GM19035 (cell line): ENCODE data around the gene ATP13A2.
"Not testable (repeated sequence)": the region's sequence is repeated elsewhere in the genome, so short reads cannot be mapped to it uniquely, and the experiment has no call there.

Source experiments
- ATAC-seq: cut with Tn5 transposase; IDR thresholded peaks from one replicate; pipeline ENCODE4 v1.9.1; 2021; ENCODE audit not compliant: unreplicated experiment

Gene ATP13A2

DNA sequence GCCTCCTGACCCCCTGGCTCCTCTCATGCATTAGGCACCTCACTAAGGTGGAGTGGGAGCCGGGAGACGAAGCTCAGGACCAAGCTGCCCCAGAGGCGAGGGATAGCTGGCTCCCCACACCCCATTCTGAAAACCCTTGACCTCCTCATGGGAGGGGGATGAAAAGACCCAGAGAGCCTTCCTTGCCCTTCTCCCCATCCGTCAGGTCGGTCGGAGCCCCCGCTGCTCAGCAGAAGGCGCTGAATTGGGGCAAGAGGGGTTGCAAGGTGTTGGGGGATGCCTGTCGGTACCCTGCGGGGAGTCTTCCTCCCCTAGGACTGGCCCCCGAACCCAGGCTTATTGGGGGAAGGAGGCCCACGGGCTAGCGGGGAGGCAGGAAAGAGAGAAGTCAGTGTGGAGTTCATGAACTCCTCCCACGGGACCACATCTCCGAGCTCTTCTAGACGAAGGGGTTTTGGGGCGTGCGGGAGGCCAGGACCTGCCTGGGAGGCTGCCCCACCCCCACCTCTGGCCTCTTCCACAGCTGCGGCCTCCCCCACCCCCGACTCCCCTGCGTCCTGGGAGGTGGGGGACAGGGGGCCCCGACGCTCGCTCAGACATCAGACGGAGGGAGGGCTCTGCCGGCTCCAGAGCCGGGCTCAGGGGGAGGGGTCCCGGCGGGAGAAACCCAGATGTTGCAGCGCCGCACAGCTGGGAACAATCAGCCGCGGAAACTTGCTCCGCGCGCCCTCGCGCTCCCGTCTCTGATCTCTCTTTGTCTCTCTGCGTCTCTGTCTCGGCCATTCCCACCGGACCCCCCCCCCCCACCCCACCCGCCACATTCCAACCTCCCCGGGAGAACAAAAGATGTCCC, 32.0 kb downstream of the ATP13A2 start:
- ATAC-seq, result no peak

DNA sequence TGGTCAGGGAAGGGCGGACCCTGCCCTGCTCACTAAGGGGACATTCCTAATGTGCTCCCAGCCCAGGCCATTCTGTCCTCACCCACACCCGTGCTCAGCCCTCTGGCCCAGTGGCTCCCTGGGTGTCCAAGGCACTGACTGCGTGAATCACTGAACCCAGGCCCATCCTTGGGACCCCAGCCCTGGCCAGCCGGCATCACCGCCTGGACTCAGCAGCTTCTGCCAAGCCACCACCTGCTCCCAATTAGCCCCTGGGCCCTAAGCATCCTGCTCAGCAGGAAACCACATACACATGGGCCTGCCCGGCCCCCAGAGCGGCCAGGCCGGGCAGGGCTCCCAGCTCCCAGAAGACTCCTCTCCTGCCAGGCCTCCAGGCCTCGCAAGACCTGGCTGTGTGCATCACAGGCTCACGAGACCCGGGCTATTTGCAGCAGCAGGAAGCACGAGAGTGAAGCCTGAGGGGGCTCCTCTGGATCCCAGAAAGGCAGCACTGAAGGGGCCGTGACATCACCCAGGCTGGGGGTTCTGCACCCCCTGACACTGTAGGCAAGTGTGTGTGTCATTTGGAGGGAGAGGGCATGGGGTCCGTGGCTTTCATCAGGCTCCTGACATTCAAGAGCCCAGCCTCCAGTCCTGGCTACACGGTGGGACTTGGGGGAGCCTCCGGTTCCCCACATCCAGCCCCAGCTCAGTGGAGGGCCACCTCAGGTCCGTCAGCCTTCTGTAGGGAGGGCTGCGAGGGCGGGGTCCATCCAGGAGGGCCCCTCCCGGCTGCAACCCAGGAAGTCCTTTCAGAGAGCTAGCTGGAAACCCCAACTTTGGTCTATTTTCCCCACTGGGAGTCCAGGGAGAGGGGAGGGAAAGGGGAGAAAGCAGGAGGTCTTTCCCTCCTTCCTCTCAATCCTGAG, 32.9 kb downstream of the ATP13A2 start:
- no peak for ATAC-seq

DNA sequence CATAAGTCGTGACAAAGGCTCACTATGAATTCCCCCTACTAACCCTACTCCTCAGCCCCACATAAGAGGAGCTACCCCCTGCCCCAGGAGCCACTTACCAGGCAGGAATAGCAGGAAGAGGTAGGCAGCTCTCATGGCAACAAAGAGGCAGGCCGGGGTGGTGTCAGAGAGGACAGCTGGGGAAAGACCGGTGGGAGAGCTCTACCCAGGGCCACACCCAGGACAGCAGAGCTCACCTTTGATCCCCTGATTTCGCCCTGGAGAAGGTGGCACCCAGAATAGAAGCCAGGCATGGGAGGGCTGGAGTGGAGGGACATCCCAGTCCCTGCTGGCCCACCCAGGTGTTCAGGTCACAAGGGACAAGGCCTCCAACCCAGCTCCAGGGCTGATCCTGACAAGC, 33.6 kb downstream of the ATP13A2 start:
- no peak for ATAC-seq

DNA sequence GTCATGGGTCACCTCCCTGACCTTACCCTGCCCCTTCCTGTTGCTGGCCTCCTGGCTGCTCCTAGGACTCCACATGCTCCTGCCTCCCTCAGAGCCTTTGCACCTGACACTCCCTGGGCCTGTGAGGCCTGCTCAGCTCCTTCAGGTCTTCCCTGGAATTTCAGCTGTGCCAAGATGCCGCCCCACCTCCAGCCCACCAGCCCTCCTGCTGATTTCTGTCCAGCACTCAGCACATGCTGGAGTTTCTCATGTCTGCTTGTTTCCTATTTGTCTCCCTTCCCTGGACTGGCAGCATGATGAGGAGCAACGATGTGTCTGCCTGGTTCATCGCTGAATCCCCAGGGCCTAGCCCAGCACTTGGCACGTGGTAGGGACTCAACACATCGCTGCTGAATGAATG, 34.4 kb downstream of the ATP13A2 start:
- no peak for ATAC-seq

DNA sequence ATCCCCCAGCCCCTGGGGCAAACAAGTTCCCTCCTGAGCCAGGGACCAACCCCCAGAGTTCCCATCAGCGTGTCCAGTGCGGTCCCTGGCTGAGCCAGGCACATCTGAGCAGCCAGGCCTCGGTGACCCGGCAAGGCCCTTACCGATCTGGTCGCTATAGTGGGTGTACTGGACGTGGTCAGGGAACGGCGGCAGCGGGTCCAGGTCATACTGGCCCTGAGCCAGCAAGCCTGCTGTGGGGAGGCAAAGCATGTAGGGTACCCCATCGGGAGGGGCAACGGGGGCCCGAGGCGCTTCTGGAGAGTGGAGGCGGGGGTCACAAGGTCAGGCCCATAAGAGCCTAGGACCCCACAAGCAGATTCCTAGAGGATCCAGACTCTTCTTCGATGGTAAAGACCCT, 34.8 kb downstream of the ATP13A2 start:
- no peak for ATAC-seq

DNA sequence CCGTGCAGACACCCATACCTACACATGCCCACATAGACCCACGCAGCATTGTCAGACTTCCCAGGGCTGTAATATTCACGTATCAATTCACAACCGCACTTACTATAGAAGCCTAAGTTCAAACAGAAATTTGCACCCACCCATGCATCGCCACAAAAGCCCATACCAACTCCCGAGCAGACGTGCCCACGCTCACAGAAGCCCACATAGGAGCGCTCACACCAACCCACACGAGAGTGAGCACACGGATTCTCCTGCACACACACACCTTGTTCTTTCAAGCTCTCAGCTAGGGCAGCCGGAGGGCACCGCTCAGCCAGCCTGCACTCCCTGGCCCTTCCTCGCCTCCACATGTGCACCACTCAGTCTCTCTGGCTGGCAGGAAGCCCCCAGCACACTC, 35.9 kb downstream of the ATP13A2 start:
- no peak for ATAC-seq

DNA sequence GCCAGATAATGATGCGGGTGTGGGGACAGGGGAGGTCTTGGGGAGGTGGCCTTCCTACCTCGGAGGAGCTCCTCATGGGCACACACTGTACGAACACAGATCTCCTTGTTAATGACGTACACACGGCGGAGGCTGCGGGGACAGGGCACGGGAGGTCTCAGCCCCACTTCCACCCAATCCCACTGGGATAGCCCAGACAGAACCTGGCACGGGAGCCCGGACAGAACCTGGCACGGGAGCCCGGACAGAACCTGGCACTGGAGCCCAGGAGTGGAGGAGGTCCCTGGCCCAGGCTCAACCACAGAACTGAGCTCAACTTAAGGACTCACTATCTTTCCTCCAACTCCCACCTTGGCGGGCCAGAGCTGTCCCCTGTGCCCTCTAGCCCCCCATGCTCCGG, 36.5 kb downstream of the ATP13A2 start:
- no peak for ATAC-seq

DNA sequence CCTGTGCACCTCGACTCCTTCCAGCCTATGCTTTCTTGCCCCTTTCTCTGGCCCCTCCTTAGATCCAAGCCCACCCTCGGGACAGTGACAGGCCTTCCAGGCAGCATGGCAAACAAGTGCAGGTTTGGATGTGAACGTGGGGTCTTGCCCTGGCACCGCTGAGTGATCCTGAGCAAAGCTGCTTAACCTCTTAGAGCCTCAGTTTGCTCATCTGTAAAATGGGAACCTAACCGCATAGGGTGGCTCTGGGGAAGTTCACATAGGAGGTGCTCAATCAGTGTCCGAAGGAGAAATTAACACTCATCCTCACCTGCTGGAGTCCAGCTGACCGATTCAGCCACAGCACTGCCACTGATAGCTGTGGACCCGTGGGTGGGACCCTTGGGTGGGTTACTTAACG, 38.5 kb downstream of the ATP13A2 start:
- ATAC-seq, result no peak

DNA sequence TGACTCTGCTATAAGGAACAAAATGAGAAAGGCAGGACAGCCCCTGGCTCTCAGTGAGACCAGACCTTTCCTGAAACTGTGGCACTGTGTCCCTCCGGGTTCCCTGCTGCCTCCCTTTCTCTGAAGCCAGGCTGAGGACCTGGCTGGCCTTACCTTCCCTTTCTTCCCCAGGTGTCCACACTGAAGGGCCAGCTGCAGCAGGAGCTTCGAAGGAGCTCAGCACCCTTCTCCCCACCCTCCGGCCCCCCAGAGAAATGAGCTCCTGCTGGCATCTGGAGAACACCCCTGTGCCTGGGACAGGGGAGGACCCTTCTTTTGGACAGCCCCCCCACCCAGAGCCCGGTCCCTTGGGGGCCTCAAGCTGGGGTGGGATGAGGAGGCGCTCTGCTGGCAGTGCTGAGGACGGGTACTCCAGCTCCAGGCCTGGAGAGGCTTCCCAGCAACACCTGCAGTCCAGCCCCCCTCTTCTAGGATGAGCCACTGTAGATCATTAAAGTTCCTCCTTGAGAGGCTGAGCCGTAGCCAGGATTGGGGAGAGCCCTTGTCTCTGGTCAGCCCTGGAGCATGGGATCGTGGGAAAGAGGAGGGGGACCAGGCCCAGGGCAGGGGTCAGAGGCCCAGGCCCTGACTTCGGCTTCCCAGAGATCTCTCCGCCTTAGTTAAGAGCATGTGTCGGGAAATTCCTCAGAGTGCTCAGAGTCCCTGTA, 39.4 kb downstream of the ATP13A2 start:
- no peak for ATAC-seq

DNA sequence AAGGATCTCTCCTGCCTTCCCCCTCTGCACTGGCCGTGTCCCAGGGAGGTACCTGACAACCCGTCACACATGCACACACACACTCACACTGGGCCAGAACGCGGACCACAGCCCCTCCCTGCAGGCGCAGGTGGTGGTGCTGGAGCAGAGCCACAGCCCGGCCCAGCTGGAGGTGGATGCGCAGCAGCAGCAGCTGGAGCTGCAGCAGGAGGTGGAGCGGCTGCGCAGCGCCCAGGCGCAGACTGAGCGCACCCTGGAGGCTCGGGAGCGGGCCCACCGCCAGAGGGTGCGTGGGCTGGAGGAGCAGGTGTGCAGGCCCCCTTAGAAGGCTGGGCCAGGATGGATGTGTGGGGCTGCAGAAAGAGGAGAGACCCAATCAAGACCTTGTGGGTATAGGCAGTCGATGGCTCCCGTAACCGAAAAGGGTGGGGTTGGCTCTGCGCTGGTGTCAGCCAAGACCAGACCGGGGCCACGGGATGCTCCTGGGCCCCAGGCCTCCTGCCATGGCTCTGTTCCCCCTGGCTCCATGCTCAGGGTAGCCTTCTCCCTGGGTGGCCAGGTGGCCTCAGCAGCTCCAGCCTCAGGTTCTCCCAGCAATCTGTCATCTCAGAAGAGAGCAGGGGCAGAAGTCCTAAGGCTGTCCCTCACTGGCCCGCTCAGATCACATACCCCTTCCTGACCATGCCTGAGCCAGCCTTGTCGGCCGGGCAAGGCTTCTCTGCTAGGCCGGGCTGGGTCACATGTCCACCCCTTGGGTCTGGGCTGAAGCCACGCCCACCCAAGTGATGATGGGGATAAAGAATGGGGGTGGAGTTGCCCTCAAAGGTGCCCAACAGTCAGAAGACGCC, 40.2 kb downstream of the ATP13A2 start:
- ATAC-seq, result no peak

DNA sequence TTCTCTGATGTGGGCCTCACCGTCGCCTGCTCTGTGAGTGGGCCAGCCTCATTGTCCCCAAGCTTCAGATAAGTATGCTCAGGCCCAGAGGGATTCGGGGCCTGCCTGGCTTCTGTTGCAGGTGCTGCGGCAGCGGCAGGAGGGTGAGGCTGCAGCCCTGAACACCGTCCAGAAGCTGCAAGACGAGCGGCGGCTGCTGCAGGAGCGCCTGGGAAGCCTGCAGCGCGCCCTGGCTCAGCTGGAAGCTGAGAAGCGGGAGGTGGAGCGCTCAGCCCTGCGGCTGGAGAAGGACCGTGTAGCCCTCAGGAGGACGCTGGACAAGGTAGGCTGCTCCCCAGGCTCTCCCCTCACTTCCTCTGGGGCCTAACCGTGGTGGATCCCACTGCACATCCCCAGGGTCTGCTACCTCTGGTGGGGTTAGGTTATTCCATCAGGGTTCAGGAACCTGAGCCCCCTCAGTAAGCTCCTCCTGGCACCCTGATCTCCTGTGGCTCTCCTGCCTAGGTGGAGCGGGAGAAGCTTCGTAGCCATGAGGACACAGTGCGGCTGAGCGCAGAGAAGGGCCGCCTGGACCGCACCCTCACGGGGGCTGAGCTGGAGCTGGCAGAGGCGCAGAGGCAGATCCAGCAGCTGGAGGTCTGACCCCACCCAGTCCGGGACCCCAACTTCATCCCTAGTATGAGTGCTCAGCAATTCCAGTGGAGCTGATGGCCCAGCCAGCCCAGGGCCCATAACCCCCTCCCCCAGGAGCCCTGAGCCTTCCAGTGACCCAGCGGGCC, 41.4 kb downstream of the ATP13A2 start:
- no peak for ATAC-seq

DNA sequence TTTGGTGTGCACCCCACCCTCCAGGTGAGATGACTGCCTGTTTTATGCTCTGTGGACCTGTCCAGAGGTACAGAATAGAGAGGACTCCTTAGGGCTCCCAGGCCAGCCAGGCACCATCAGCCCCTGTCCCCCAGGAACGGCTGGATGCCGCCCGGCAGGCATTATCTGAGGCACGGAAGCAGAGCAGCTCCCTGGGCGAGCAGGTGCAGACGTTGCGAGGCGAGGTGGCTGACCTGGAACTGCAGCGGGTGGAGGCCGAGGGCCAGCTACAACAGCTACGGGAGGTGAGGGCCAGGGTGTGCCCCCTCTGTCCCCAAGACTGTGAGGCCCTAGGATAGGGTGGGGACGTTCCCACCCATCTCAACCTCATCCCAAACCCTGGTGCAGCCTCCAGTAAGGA, 42.1 kb downstream of the ATP13A2 start:
- no peak for ATAC-seq

DNA sequence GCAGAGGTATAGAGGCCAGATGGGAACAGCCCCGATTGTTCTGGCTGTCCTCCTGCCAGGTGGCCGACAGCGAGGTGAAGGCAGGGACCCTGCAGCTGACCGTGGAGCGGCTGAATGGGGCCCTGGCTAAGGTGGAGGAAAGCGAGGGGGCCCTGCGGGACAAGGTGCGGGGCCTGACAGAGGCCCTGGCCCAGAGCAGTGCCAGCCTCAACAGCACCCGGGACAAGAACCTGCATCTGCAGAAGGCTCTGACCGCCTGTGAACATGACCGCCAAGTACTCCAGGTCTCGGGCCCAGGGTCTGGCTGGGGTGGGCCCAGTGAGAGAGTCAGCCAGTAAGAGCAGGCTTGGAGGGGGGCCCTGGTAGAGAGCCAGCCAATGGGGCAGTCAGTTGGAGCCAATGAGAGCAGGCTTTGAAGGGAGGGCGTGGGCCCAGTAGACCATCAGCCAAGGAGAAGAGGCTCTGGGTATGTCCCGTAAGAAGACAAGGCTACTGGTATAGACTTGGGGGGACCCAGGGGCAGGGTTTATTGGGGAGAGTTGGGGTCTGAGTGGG, 42.6 kb downstream of the ATP13A2 start:
- no peak for ATAC-seq

DNA sequence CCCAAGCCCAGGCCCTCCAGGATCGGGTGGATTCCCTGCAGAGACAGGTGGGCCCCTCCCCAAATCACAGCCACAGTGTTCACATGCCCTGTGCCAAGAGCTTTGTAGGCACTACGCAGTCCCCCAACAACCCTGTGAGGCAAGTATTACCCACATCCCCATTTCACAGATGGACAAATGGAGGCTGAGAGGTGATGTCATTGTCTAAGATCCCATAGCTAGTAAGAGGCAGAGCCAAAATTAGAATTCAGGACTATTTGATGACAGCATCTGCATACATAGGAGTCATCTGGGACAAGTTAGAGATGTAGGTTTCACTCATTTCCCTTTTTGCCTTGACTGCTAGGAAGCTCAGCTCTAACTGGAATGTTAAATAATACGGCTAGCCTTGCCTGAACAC, 43.4 kb downstream of the ATP13A2 start:
- no peak for ATAC-seq

DNA sequence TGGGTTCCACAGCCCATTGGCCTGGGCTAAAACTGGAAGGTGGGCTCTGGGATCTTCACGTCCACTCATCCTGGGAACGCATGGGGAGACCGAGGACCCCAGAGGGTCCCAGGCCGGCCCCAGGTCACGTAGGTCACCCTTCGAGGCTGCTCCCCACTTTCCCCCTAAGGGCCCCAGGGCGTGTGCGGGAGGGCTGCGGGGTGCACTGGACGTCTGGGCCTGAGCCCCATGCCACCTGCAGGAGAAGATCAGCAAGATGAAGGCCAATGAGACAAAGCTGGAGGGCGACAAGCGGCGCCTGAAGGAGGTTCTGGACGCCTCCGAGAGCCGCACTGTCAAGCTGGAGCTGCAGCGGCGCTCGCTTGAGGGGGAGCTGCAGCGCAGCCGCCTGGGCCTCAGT, 43.8 kb downstream of the ATP13A2 start:
- ATAC-seq, result no peak

DNA sequence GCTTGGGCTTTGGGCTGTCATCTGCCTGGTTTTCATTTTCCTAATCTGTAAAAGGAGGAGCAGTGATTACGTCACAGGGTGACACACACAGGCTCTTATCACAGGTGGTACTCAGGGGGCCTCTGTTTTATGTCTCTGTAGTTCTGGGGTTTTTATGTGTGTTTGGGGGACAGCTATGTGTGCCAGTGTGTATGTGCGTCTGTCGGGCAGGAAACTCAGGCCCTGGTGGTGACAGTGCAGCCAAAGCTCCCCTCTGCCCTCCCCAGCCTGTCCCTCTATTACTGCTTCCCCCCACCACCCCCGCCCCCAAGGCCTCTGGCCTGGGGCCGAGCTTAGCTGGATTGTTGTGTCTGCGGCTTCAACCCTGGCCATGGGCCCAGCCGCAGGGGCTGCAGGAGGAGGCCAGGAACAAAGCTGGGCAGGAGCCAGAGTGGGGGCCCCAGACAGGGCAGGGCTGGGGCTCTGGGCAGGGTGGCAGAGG, 44.6 kb downstream of the ATP13A2 start:
- no peak for ATAC-seq

DNA sequence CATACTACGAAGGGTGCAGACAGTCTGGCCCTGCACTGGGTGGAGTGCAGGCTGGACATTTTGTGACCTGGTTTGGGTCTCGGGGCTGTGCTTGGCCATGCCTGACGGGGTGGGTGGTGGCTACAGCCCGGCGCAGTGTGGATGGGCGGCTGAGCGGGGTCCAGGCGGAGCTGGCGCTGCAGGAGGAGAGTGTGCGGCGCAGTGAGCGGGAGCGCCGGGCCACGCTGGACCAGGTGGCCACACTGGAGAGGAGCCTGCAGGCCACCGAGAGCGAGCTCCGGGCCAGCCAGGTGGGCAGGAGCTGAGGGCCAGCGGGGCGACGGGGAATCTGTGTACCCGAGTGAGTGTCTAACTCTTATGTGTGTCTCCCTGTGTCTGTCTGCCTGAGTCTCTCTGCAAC, 45.4 kb downstream of the ATP13A2 start:
- ATAC-seq, result no peak

DNA sequence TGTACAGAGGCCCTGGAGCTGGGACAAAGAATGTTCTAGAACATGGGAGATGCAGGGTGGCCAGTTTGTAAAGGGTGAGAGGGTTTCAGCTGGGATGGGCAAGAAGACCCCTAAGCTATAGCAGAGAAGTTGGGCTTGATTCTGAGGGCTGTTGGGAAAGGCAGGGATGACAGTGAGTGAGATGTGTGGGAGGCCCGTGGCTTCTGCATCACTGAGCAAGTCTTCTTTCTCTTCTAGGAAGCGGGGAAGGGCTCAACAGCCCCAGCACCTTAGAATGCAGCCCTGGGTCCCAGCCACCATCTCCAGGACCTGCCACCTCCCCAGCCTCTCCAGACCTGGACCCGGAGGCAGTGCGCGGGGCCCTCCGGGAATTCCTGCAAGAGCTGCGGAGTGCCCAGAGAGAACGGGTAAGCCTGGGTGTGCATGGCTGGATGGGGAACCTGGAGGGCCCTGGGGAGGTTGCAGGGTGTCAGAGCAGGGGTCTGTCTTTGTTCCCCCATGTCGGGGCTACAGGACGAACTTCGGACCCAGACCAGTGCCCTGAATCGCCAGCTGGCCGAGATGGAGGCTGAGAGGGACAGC, 46.2 kb downstream of the ATP13A2 start:
- no peak for ATAC-seq

DNA sequence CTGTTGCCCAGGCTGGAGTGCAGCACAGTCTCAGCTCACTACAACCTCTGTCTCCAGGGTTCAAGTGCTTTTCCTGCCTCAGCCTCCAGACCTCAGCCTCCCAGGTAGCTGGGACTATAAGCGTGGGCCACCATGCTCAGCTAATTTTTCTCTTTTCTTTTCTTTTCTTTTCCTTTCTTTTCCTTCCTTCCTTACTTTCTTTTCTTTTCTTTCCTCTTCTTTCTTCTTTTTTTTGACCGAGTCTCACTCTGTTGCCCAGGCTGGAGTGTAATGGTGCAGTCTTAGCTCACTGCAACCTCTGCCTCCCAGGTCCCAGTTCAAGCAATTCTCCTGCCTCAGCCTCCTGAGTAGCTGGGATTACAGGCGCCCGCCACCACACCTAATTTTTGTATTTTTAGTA, 47.6 kb downstream of the ATP13A2 start:
- not testable (repeated sequence) for ATAC-seq
